C4-2B (cell line): ENCODE measurements around the gene PSMD14.

Experiments
- ZFX ChIP-seq: fragments of 450-650 bp; IDR thresholded peaks from 2 replicates; pipeline ENCODE4 v1.6.1; 2017
- TF ChIP-seq, protein P1 (sequence below): fragments of 450-650 bp; conservative IDR thresholded peaks from 2 replicates; pipeline ENCODE4 v1.5.1; 2017; ENCODE audit warnings: mild to moderate bottlenecking

DNA sequence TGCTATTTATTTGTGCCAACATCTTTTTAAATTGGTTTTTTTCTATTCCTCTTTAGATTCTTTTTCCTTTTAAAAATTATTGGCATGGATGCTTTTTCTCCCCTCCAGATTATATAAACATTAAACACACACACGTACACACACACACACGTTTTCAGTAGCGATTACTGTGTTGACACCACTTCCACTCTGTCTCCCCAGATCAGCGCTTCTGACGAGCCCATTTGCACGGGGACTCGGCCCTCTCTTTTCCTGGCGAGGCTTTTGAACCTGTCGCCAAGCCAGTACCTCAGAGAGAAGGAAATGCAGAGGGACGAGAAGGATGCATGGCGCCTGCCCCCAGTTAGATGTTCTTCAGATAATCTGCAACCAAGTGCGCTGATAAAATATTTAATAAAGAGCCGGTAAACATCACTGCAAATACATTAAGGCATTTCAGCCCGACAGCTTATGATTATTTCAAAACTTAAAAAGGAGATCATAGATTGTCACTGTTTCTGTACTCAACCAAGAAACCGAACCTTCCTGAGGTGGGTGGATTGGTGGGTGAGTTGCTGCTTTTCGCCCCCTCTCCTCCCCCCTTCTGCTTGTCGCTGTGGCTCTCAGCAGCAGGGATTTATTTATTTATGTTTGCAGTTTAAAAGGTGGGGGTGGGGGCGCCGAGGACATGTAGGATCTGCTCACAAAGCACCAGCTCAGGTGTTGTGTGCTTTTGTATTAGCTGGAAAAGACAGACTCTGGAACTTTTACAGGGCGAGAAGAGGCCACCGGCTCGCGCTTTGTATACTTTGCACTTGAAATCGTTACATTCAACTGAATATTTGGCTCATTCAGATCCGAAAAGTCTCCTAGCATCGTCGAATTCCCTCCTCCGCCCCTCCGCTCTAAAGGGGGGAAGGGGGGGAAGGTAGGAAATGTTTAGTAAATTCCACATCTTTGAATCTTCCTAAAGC is 107.1 kb downstream of the PSMD14 start:
- TF ChIP-seq ZFX: no peak
- TF ChIP-seq, protein P1, sequence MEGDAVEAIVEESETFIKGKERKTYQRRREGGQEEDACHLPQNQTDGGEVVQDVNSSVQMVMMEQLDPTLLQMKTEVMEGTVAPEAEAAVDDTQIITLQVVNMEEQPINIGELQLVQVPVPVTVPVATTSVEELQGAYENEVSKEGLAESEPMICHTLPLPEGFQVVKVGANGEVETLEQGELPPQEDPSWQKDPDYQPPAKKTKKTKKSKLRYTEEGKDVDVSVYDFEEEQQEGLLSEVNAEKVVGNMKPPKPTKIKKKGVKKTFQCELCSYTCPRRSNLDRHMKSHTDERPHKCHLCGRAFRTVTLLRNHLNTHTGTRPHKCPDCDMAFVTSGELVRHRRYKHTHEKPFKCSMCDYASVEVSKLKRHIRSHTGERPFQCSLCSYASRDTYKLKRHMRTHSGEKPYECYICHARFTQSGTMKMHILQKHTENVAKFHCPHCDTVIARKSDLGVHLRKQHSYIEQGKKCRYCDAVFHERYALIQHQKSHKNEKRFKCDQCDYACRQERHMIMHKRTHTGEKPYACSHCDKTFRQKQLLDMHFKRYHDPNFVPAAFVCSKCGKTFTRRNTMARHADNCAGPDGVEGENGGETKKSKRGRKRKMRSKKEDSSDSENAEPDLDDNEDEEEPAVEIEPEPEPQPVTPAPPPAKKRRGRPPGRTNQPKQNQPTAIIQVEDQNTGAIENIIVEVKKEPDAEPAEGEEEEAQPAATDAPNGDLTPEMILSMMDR: no peak
